KMS-11 (cell line): ENCODE data around the gene THNSL1.

Source experiments
- H2AFZ ChIP-seq: fragments of 200-600 bp; sonication (generic); 2 replicates; pipeline ENCODE4 v1.6.1; 2016; ENCODE audit warnings: antibody characterized with exemption, mixed run types, low read depth
- H3K27ac ChIP-seq: fragments of 200-600 bp; sonication (generic); 2 replicates; pipeline ENCODE4 v1.6.1; 2016; ENCODE audit warnings: mild to moderate bottlenecking, mixed run types
- H3K27me3 ChIP-seq: fragments of 200-600 bp; sonication (generic); 2 replicates; pipeline ENCODE4 v1.6.1; 2017; ENCODE audit warnings: mild to moderate bottlenecking, low read depth, mixed run types, moderate library complexity; ENCODE audit not compliant: insufficient read depth
- H3K36me3 ChIP-seq: fragments of 200-600 bp; sonication (generic); 2 replicates; pipeline ENCODE4 v1.6.1; 2017; ENCODE audit warnings: mild to moderate bottlenecking, mixed run types; ENCODE audit not compliant: insufficient read depth
- H3K4me1 ChIP-seq: fragments of 200-600 bp; sonication (generic); 2 replicates; pipeline ENCODE4 v1.6.1; 2016; ENCODE audit warnings: mild to moderate bottlenecking, low read depth, mixed run types; ENCODE audit not compliant: poor library complexity, severe bottlenecking
- H3K4me2 ChIP-seq: fragments of 200-600 bp; sonication (generic); 2 replicates; pipeline ENCODE4 v1.7.0; 2016; ENCODE audit warnings: mild to moderate bottlenecking, mixed run types
- H3K4me3 ChIP-seq: fragments of 200-600 bp; sonication (generic); IDR thresholded peaks from 2 replicates; pipeline ENCODE4 v1.6.1; 2017; ENCODE audit warnings: low read depth, low read length, mixed read lengths; ENCODE audit not compliant: insufficient read depth
- H3K79me2 ChIP-seq: fragments of 200-600 bp; sonication (generic); 2 replicates; pipeline ENCODE4 v1.6.1; 2016; ENCODE audit warnings: low read depth, mixed run types; ENCODE audit not compliant: insufficient read depth
- H3K9ac ChIP-seq: fragments of 200-600 bp; sonication (generic); 2 replicates; pipeline ENCODE4 v1.6.1; 2016; ENCODE audit warnings: mild to moderate bottlenecking, mixed run types
- H4K20me1 ChIP-seq: fragments of 200-600 bp; sonication (generic); 2 replicates; pipeline ENCODE4 v1.6.1; 2016; ENCODE audit warnings: mild to moderate bottlenecking, mixed run types; ENCODE audit not compliant: insufficient read depth
- CTCF ChIP-seq: fragments of 200-600 bp; sonication (generic); conservative IDR thresholded peaks from 2 replicates; pipeline ENCODE4 v1.6.1; 2017; ENCODE audit warnings: low read depth, mild to moderate bottlenecking, antibody characterized with exemption, low read length, moderate library complexity, mixed read lengths

The THNSL1 gene

GRCh38 chr10:25068152-25069058, 52.0 kb downstream of the THNSL1 start:
- Histone ChIP-seq H3K4me3 (no peak overlapping the region), H3K36me3 (no peaks in the 10 kb centered on the region), H3K27ac (no peak overlapping the region), H3K9ac (no peak overlapping the region), H3K27me3 (no peaks in the 10 kb centered on the region), H3K4me2 (no peak overlapping the region), H3K79me2 (no peaks in the 10 kb centered on the region), H4K20me1 (no peaks in the 10 kb centered on the region), H2AFZ (no peak overlapping the region), H3K4me1 (no peaks in the 10 kb centered on the region)
- TF ChIP-seq CTCF = no peak

- H3K27ac ChIP-seq = no peak overlapping the region
- H3K9ac ChIP-seq = no peak overlapping the region
- H3K4me2 ChIP-seq = no peak overlapping the region
- H3K36me3 ChIP-seq = no peaks in the 10 kb centered on the region
- H3K27me3 ChIP-seq = no peaks in the 10 kb centered on the region
- no peak overlapping the region for H3K4me3 ChIP-seq
- H4K20me1 ChIP-seq = no peaks in the 10 kb centered on the region
- no peak overlapping the region for H2AFZ ChIP-seq
- H3K79me2 ChIP-seq = no peaks in the 10 kb centered on the region
- no peak for TF ChIP-seq CTCF
- H3K4me1 ChIP-seq = no peaks in the 10 kb centered on the region
Measured at GRCh38 chr10:25071227-25071626, 54.8 kb downstream of the THNSL1 start.

- H3K27me3 ChIP-seq = no peaks in the 10 kb centered on the region
- H3K4me3 ChIP-seq = no peak overlapping the region
- H3K9ac ChIP-seq = no peak overlapping the region
- H3K36me3 ChIP-seq = no peaks in the 10 kb centered on the region
- H3K4me2 ChIP-seq = no peak overlapping the region
- H3K79me2 ChIP-seq = no peaks in the 10 kb centered on the region
- no peaks in the 10 kb centered on the region for H4K20me1 ChIP-seq
- no peak overlapping the region for H2AFZ ChIP-seq
- H3K27ac ChIP-seq = no peak overlapping the region
- no peak for TF ChIP-seq CTCF
- no peaks in the 10 kb centered on the region for H3K4me1 ChIP-seq
Measured at GRCh38 chr10:25072786-25073185, 56.4 kb downstream of the THNSL1 start.

- Histone ChIP-seq H4K20me1 (no peaks in the 10 kb centered on the region), H3K9ac (no peak overlapping the region), H3K4me1 (no peaks in the 10 kb centered on the region), H3K27ac (no peak overlapping the region), H3K4me2 (no peak overlapping the region), H2AFZ (no peak overlapping the region), H3K4me3 (no peak overlapping the region), H3K27me3 (no peaks in the 10 kb centered on the region), H3K36me3 (no peaks in the 10 kb centered on the region), H3K79me2 (no peaks in the 10 kb centered on the region)
- no peak for TF ChIP-seq CTCF
Measured at GRCh38 chr10:25075825-25076224, 59.4 kb downstream of the THNSL1 start.
